IMR-90 (cell line): ENCODE data around the gene JAK1.

Experiments
- CEBPB ChIP-seq: IDR thresholded peaks from 2 replicates; pipeline ENCODE4 v1.6.1; 2012; ENCODE audit warnings: low read depth, low read length, improper control_type of control experiment
- CHD1 ChIP-seq: IDR thresholded peaks from 2 replicates; pipeline ENCODE4 v1.6.1; 2012; ENCODE audit warnings: low read depth, low read length, improper control_type of control experiment
- MAFK ChIP-seq: IDR thresholded peaks from 2 replicates; pipeline ENCODE4 v1.6.1; 2012; ENCODE audit warnings: low read depth, low read length, improper control_type of control experiment
- MXI1 ChIP-seq: IDR thresholded peaks from 2 replicates; pipeline ENCODE4 v1.6.1; 2012; ENCODE audit warnings: low read depth, mild to moderate bottlenecking, low read length, moderate library complexity, borderline replicate concordance
- POLR2A ChIP-seq: IDR thresholded peaks from 2 replicates; pipeline ENCODE4 v1.6.1; 2012; ENCODE audit warnings: mild to moderate bottlenecking, low read depth, low read length
- RAD21 ChIP-seq: IDR thresholded peaks from 2 replicates; pipeline ENCODE4 v1.6.1; 2012; ENCODE audit warnings: low read length, improper control_type of control experiment
- RFX5 ChIP-seq: IDR thresholded peaks from 2 replicates; pipeline ENCODE4 v1.8.0; 2012; ENCODE audit warnings: low read depth, mild to moderate bottlenecking, low read length, moderate library complexity
- TF ChIP-seq, protein P1 (sequence below): conservative IDR thresholded peaks from 2 replicates; pipeline ENCODE4 v1.5.1; 2012; ENCODE audit warnings: mild to moderate bottlenecking, low read depth, low read length, improper control_type of control experiment

DNA sequence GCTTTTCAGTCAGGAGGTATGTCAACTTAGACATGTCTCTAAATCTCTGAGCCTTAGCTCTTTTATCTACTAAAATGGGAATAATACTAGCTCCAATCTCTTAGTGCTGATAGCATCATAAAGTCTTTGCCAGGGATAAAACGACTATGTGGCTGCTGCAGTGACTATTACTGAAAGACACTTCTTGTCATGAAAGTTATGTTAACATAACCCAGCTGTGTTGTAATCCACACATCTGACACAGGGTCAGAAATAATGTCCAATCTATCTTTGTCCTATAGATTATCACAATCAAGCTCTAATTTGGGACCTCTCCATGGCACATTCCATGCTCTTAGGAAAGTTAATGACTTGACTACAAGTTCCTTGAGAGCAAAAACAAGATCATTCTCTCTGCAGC lies 62.8 kb downstream of the JAK1 start:
- TF ChIP-seq, protein P1, sequence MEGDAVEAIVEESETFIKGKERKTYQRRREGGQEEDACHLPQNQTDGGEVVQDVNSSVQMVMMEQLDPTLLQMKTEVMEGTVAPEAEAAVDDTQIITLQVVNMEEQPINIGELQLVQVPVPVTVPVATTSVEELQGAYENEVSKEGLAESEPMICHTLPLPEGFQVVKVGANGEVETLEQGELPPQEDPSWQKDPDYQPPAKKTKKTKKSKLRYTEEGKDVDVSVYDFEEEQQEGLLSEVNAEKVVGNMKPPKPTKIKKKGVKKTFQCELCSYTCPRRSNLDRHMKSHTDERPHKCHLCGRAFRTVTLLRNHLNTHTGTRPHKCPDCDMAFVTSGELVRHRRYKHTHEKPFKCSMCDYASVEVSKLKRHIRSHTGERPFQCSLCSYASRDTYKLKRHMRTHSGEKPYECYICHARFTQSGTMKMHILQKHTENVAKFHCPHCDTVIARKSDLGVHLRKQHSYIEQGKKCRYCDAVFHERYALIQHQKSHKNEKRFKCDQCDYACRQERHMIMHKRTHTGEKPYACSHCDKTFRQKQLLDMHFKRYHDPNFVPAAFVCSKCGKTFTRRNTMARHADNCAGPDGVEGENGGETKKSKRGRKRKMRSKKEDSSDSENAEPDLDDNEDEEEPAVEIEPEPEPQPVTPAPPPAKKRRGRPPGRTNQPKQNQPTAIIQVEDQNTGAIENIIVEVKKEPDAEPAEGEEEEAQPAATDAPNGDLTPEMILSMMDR = no peak
- no peak for TF ChIP-seq MAFK
- no peak for TF ChIP-seq POLR2A
- TF ChIP-seq RAD21 = no peak
- no peak for TF ChIP-seq CHD1
- TF ChIP-seq RFX5 = no peak
- no peak for TF ChIP-seq MXI1
- TF ChIP-seq CEBPB = no peak
